Chondrocyte (in vitro differentiated cells): ENCODE results near the gene TEX11. TPM values are rescaled to one million over a fixed set of nuclear protein-coding genes. Genes with fewer than 3 reads are reported as not detected.
A peak's percentile ranks its signal among the peaks of the same experiment; 100 is the strongest.

Source experiments
- DNase-seq: peaks from one replicate; pipeline ENCODE4 v3.0.0; 2021; ENCODE audit warnings: mixed read lengths, low spot score
- H3K27ac Mint-ChIP-seq: one replicate; pipeline ENCODE4 v1.8.0; 2021; ENCODE audit warnings: mild to moderate bottlenecking, moderate library complexity, mixed read lengths; ENCODE audit not compliant: unreplicated experiment
- H3K27me3 Mint-ChIP-seq: 2 replicates; pipeline ENCODE4 v1.8.0; 2021; ENCODE audit warnings: low read depth, mixed read lengths
- H3K36me3 Mint-ChIP-seq: 2 replicates; pipeline ENCODE4 v1.8.0; 2021; ENCODE audit warnings: low read depth, mixed read lengths
- H3K4me1 Mint-ChIP-seq: 2 replicates; pipeline ENCODE4 v1.8.0; 2021; ENCODE audit warnings: low read depth, mild to moderate bottlenecking, mixed read lengths
- H3K4me3 Mint-ChIP-seq: one replicate; pipeline ENCODE4 v1.8.0; 2021; ENCODE audit warnings: mild to moderate bottlenecking, moderate library complexity, mixed read lengths; ENCODE audit not compliant: unreplicated experiment
- H3K9me3 Mint-ChIP-seq: 2 replicates; pipeline ENCODE4 v1.8.0; 2021; ENCODE audit warnings: low read depth, mixed read lengths
- total RNA-seq: library from RNA; stranded (reverse); gene quantifications from 3 replicates; pipeline ENCODE4 v1.2.1, GENCODE V29; 2021
- TF ChIP-seq, protein P1 (sequence below): fragments of 200-600 bp; sonication (generic); IDR thresholded peaks from 2 replicates; pipeline ENCODE4 v1.5.0; 2021; ENCODE audit warnings: antibody characterized with exemption, mild to moderate bottlenecking, moderate library complexity

The TEX11 gene
- total RNA-seq, 1 donor from 2014 or later = not detected

DNA sequence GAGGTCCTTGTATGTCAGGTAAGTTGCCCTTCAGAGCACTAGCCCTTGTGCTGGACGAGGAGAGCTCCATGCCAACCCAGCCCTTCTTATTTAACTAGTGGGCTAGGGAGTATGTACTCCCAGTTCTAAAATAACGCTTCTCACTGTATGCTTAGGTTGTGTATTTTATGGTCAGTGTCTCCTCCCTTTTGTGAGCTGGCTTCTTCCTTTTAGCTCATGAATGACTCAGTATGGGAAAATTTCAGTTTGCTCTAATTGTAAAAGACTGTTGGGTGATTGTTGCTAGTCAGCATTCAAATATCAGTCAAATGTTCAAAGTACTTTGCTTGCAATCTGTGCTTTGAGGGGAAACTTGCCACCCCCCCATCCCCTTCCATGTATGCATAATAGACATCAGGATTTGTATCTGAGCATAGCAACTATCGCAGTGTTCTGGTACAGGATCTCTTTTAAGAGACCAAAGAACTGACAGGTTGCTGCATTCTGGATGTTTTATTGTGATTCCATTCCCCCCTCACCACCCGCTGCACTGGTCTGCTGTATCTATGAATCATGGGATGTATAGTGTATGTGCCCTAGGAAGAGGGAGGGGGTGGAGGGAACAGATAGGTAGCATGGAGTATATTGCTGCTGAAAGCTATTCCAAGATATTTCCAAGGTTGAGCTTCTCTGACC is 429.1 kb downstream of the TEX11 start:
- H3K9me3 Mint-ChIP-seq = no peaks in the 10 kb centered on the region
- peaks cover 47% of the 10 kb centered on the region for H3K4me1 Mint-ChIP-seq
- H3K36me3 Mint-ChIP-seq = no peaks in the 10 kb centered on the region
- peak overlapping the region; percentile 79 for H3K27ac Mint-ChIP-seq
- no peak overlapping the region for H3K4me3 Mint-ChIP-seq
- no peak for DNase-seq
- H3K27me3 Mint-ChIP-seq = no peaks in the 10 kb centered on the region
- TF ChIP-seq, protein P1, sequence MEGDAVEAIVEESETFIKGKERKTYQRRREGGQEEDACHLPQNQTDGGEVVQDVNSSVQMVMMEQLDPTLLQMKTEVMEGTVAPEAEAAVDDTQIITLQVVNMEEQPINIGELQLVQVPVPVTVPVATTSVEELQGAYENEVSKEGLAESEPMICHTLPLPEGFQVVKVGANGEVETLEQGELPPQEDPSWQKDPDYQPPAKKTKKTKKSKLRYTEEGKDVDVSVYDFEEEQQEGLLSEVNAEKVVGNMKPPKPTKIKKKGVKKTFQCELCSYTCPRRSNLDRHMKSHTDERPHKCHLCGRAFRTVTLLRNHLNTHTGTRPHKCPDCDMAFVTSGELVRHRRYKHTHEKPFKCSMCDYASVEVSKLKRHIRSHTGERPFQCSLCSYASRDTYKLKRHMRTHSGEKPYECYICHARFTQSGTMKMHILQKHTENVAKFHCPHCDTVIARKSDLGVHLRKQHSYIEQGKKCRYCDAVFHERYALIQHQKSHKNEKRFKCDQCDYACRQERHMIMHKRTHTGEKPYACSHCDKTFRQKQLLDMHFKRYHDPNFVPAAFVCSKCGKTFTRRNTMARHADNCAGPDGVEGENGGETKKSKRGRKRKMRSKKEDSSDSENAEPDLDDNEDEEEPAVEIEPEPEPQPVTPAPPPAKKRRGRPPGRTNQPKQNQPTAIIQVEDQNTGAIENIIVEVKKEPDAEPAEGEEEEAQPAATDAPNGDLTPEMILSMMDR = no peak

Other genes starting within 250 kb of the TEX11 start
- gene SLC7A3, start 22.4 kb upstream of the TEX11 start, total RNA-seq = 0.15 to 0.41 TPM in 2 of 3 replicates, not detected in the other
- gene SNX12, start 159.6 kb upstream of the TEX11 start, total RNA-seq = 52.9 to 66.6 TPM (median 60.9 TPM) in 3 replicates
- 7.9 to 9.3 TPM (median 8.2 TPM) in 3 replicates for gene FOXO4, start 187.1 kb upstream of the TEX11 start, total RNA-seq
- not detected in 3 replicates for gene CXorf65, start 198.0 kb upstream of the TEX11 start, total RNA-seq
- gene IL2RG, start 202.9 kb upstream of the TEX11 start, total RNA-seq = not detected in 3 replicates
- 32.8 to 39.8 TPM (median 33.4 TPM) in 3 replicates for gene MED12, start 209.9 kb upstream of the TEX11 start, total RNA-seq
- 0.52 to 1.1 TPM (median 0.87 TPM) in 3 replicates for gene NLGN3, start 236.1 kb upstream of the TEX11 start, total RNA-seq